OCI-LY3 (cell line): ENCODE measurements around the gene OPCML.

Source experiments
- EZH2phosphoT487 ChIP-seq: fragments of 200-600 bp; shearing (Covaris generic); IDR thresholded peaks from 2 replicates; pipeline ENCODE4 v1.6.1; 2018; ENCODE audit warnings: antibody characterized with exemption, mixed run types, low read depth
- TF ChIP-seq, protein P1 (sequence below): fragments of 200-600, 300-600 bp; sonication (generic); IDR thresholded peaks from 2 replicates; pipeline ENCODE4 v1.5.1; 2014; ENCODE audit warnings: antibody characterized with exemption, low read length, low read depth

DNA sequence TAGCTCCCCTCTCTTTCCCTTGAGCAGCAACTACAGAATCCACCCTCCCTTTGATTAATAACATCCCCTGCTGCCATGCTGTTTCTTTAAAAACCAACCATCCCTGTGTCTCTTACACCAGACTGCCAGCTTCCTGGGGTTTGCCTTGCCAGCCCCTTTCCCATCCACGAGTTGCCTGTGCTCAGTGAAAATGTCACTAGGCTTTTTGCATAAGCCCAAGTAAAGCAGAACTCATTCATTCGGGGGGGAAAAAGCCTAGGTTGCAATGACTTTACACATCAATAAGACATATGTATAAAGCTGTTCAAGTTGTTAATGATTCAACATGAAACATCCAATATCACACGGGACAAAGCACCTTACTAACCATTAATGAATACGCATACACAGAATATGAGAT is 398.7 kb downstream of the OPCML start:
- TF ChIP-seq, protein P1, sequence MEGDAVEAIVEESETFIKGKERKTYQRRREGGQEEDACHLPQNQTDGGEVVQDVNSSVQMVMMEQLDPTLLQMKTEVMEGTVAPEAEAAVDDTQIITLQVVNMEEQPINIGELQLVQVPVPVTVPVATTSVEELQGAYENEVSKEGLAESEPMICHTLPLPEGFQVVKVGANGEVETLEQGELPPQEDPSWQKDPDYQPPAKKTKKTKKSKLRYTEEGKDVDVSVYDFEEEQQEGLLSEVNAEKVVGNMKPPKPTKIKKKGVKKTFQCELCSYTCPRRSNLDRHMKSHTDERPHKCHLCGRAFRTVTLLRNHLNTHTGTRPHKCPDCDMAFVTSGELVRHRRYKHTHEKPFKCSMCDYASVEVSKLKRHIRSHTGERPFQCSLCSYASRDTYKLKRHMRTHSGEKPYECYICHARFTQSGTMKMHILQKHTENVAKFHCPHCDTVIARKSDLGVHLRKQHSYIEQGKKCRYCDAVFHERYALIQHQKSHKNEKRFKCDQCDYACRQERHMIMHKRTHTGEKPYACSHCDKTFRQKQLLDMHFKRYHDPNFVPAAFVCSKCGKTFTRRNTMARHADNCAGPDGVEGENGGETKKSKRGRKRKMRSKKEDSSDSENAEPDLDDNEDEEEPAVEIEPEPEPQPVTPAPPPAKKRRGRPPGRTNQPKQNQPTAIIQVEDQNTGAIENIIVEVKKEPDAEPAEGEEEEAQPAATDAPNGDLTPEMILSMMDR, result no peak
- no peak for TF ChIP-seq EZH2phosphoT487
